NCI-H1417 (cell line): ENCODE data around the gene COPE.
A peak's percentile ranks its signal among the peaks of the same experiment; 100 is the strongest.
"Not testable (repeated sequence)": the region's sequence is repeated elsewhere in the genome, so short reads cannot be mapped to it uniquely, and the experiment has no call there.

Experiments
- DNase-seq, 3 experiments: peaks; one replicate each; lab custom pipeline; 2025; lab: John Stamatoyannopoulos, UW

COPE gene

DNA sequence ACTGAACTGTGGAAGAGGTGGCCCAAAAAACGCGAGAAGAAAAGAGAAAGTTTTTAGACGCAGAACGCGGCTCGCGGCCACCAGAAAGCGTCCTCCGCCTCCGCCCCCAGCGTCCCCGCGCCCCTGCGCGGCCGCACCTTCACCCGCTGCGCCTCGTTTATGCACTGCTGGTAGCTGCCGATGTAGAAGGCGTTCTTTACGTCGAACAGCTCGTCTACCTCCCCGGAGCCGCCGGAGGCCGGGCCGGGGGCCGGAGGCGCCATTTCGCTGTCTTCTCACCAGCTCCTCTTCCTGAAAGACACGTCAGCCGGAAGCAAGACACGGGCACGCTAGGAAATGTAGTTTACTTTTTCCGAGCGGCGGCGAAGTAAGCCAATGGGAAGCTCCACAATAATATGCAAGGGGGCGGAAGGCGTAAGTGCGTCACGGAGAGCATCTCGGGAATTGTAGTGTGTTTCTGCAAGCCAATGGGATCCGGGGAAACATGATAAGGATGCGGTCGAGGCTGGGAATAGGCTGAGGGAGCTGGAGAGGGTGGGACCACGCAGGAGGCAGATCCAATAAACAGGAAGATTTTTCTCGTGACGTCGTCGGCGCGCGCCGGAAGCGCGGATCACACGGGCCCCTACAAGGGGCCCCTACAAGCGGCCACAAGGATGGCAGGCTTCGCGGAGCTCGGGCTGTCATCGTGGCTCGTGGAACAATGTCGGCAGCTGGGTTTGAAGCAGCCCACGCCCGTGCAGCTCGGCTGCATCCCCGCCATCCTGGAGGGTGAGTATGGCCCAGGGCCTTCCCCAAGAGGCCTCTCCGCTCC, at the start of gene COPE, which contains the start of gene DDX49:
Gene COPE (minus strand): TSS at position 302 of the 814 bp plus-strand sequence. CDS start 39 bp downstream, at position 263.
Gene DDX49 (plus strand): TSS at position 630 of the 814 bp plus-strand sequence. CDS start 27 bp downstream, at position 657.
- DNase-seq, result peak; percentile 96 to 100 (median 97)

- peak in 1 of 3 experiments; percentile 3 for DNase-seq
Observed at GRCh38 chr19:18967358-18968146, 48.4 kb upstream of the COPE start.

GRCh38 chr19:18966307-18966706, 47.1 kb upstream of the COPE start:
- DNase-seq, result no peak

DNA sequence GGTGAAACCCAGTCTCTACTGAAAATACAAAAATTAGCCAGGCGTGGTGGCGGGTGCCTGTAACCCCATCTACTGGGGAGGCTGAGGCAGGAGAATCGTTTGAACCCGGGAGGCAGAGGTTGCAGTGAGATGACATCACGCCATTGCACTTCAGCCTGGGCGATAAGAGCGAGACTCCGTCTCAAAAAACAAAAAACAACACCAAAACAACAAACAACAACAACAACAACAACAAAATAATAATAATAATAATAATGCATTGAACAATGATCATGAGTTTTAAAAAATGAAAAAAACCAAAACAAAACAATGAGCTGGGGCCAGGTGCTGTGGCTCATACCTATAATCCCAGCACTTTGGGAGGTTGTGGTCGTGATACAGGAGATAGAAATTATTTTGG, 44.9 kb upstream of the COPE start:
- no peak for DNase-seq

DNA sequence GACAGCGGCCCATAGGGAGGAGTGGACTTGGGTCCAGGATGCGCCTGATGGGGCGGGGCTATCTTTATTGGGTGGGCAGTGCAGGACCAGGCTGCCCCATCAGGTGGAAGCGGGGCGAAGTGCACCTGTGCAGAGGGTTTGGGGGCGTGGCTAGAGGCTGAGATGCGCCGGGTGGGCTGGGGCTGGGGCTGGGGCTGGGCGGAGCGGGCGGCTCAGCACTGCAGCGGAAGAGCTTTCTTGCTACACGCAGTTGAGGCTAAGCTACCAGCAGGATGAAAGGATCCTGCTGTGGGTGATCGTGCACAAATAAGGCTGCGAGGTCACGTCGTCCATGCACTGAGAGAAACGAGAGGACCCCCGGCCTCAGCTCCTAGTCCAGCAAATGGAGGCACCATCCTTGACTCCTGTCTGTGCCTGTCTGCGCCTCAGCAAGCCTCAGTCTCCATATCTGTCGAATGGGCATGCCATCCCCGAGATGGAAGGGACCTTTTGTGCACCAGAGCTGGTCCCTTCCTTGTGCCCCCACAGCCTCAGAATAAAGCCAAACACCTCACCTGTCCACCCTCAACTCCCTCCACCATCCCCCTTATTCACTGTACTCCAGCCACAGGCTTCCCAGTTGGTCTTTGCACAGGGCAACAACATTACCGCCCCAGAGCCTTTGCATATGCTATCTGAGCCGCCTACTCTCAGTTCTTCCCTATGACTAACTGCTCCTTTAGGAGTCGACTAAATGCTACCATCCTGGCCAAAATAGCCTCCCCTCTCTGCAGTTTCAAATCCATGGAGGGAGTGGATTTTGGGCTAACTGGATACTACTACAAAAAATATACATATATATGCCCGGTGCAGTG, 42.8 kb upstream of the COPE start:
- DNase-seq, result peak in 2 of 3 experiments; percentile 6 to 11

GRCh38 chr19:18960370-18960769, 41.2 kb upstream of the COPE start:
- no peak for DNase-seq

GRCh38 chr19:18955042-18955441, 35.9 kb upstream of the COPE start:
- no peak for DNase-seq

DNA sequence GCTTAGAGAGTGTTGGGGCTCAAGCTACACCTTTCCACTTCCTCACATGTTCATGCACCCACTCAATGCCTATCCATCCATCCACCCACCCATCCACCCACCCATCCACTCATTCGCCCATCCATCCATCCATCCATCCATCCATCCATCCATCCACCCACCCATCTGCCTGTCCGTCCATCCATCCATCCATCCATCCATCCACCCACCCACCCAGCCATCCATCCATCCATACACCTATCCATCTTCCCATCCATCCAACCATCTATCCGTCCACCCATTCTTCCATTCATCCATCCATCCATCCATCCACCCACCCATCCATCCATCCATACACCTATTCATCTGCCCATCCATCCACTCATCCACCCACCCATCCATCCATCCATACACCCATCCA, 34.9 kb upstream of the COPE start:
- DNase-seq, result no peak

DNA sequence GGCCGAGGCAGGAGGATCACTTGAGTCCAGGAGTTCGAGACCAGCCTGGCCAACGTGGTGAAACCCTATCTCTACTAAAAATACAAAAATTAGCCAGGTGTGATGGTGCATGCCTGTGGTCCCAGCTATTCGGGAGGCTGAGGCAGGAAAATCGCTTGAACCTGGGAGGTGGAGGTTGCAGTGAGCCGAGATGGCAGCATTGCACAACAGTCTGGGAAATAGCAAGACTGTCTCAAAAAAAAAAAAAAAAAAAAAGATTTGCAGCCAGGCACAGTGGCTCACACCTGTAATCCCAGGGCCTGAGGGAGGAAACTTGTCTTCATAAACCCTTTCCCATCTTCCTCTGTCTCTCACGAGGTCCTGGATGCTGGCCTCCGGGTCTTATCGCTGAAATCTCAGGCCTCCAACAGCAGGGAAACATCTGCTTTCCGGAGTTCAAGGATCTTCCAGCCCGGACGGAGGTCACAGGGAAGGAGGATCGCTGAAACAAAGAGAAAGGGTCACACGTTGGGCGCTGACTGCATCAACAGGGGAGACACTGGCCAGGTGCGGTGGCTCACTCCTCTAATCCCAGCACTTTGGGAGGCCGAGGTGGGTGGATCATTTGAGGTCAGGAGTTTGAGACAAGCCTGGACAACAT, 33.3 kb upstream of the COPE start:
- not testable (repeated sequence) for DNase-seq

- no peak for DNase-seq
Observed at GRCh38 chr19:18951721-18952281, 32.6 kb upstream of the COPE start.

- DNase-seq, result no peak
Observed at GRCh38 chr19:18949858-18950257, 30.7 kb upstream of the COPE start.

GRCh38 chr19:18948976-18949356, 29.8 kb upstream of the COPE start:
- no peak for DNase-seq

GRCh38 chr19:18948075-18948975, 29.1 kb upstream of the COPE start:
- no peak for DNase-seq

DNA sequence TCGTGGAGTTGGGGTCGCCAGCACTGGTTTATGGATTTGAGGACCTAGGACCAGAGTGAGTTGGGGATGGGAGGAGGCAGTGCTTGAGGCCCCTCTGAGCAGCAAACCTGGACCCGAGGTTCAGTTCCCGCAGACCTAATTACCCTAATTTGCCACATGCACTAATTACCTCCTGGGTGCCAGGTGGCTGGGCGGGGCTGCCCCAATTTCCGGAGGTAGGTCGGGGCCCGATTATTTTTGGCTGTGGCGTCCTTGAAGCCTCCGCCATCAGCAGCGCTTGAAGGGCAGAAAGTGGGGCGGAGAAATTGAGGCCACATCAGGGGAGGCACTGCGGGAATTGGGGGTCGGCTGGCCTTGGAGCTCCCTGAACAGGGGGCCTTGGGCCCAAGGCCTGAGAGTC, 27.7 kb upstream of the COPE start:
- DNase-seq, result peak in 2 of 3 experiments; percentile 12 to 55

DNA sequence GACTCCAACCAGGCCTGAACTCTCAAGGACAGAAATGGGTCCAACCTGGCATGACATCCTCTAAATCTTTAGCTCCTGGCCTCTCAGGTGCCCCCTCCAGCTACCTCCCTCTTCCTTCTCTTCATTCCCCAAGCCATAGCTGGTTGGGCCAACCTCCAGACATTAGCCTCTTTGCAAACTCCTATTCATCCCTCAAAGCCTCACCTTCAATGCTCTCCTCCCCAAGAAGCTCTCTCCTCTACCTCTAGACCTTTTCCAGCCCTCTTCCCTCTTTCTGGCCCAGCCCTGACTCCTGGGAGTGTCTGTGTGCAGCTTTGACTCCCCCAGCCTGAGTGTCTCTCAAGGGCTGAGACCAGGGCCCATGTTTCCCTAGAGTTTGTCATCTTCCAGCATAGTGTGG, 27.1 kb upstream of the COPE start:
- DNase-seq, result no peak

GRCh38 chr19:18945297-18945696, 26.1 kb upstream of the COPE start:
- DNase-seq, result no peak

DNA sequence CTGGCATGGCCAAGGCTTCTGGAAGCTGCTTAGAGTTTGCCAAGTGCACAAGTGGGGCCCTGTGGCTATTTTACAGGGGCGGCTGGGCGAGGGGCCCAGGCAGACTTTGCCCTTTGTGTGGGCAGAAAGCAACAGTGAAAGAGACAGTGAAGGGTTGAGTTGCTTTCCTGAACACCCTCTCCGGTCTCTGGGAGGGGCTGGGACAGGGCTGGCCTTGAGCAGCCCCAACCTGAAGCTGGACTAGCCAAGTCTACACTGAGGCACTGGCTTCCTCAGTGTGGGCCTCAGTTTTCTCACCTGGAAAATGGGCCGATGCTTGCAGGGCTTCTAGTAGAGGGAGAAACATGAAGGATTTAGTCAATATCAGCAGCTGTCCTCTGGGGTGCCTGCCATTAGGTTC, 24.3 kb upstream of the COPE start:
- no peak for DNase-seq

- DNase-seq, result no peak
Observed at GRCh38 chr19:18942692-18943091, 23.5 kb upstream of the COPE start.

DNA sequence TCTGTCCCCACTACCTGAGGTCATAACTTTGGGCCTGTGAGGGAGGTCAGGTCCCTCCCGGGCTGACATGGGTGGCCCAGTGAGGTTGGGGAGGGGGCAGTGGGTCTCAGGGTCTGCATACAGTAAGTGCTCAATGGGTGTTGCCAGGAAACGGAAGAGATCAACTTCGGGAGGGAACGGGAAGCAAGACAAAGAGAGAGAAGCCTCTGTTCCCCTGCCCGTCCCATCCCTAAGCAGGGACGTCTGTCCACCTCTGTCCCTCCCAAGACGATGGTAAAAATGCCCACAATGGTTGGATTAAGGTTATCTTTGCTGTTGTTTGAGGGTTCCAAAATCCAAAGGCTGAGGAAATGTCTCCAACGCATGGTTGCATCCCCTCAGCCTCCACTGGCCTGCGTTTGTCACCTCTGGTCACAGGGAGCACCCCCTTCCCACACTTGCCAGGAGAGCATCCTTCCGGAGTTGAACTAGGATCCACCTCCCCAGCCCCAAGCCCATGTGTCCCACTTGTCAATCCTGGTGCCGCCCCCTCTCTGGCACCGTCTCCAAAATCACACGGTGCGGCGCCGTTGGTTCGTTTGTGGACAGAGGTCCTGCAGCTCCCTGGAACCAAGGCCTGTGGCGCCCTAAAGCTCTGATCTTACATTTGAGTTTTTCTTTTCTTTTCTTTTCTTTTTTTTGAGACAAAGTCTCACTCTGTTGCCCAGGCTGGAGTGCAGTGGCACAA, 22.6 kb upstream of the COPE start:
- no peak for DNase-seq
